ENCODE measurements around the gene FAS.

DNA sequence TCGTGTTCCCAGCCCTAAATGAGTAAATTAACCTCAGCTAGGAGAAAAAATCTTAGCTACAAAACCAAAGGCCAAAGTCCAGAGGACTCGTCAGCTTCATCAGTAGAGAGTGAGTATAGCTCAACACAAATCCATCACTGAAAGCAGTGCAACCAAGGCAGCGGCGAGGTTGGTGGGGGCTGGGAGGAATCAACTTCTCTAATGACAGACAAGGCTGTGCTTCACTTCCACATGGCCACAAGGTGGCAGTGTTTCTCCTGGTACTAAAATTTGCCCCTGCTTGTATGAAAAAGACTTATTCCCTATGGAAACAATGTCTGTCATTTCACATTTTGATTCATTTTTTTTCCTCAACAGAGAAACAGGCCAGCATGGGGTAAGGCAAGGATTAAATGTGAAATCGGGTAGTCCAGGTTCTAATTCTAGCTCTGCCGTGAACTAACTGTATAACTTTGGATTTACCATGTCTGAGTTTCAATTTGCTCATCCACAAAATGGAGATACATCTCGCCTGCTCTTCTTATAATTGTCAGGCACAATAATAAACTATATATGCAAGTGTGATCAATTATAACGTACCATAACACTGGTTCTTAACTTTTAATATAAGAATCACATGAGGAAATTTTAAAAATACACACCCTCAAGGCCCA is 39.3 kb downstream of the FAS start:
- TF ChIP-seq POLR2AphosphoS5 (IDR thresholded peaks at IDR 0.05) (no peak), CTCF (IDR thresholded peaks at IDR 0.05) (peak; percentile 84 to 95 (median 90)), POLR2A (IDR thresholded peaks at IDR 0.05) (no peak), EP300 (IDR thresholded peaks at IDR 0.05) (no peak)

Measured in upper lobe of left lung (tissue), 4 donors.